ENCODE measurements around the gene TREM2.
"Not testable (repeated sequence)": the region's sequence is repeated elsewhere in the genome, so short reads cannot be mapped to it uniquely, and the experiment has no call there.

TREM2 gene

DNA sequence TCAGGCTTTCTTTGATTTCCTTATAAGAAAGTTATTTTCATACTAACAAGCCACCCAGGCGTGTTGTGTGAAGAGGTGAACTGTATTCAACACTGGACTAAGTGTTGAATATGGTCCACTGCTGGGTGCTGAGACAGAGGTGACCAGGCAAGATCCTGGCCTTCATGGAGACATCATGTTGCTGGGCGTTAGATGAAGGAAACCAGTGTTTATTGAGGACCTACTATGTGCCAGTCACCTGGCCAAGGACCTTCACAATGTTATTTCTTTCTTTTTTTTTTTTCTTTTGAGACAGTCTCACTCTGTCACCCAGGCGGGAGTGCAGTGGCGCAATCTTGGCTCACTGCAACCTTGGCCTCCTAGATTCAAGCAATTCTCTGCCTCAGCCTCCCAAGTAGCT is 6.9 kb downstream of the TREM2 start:
- no peak for DNase-seq (ENCODE audit: low read depth in 1 of 2, low spot score in 1 of 2)

DNA sequence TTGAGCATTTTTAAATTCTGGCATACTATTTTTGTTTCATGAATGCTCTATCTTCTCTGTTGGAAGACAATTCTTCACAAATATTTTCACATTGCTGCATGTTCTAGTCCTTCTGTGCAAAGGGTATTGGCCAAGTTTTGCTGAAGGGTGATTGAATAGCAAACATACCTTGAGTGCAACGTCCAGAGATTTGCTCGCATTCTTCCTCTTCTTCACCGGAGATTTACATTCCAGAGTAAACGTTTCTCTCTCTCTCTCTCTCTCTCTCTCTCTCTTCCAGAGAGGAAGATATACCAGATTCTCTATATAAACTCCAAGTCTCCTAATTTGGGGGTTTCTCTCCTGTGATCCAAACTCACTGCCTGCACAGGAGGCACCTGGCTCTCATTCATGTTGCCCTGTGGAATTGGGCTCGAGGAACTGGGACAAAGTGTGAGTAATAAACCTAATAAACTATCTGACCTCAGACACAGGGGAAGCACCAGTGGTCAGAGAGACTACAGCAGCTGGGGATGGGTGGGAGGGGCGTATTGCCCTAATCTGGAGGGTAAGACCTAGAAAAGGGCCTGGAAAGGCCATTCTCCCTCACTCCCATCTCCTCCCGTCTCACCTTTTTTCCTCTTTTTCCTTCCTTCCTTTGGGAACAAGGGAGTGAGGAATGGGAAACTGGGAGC is 7.6 kb downstream of the TREM2 start:
- no peak for DNase-seq (ENCODE audit: low read depth in 1 of 2, low spot score in 1 of 2)

DNA sequence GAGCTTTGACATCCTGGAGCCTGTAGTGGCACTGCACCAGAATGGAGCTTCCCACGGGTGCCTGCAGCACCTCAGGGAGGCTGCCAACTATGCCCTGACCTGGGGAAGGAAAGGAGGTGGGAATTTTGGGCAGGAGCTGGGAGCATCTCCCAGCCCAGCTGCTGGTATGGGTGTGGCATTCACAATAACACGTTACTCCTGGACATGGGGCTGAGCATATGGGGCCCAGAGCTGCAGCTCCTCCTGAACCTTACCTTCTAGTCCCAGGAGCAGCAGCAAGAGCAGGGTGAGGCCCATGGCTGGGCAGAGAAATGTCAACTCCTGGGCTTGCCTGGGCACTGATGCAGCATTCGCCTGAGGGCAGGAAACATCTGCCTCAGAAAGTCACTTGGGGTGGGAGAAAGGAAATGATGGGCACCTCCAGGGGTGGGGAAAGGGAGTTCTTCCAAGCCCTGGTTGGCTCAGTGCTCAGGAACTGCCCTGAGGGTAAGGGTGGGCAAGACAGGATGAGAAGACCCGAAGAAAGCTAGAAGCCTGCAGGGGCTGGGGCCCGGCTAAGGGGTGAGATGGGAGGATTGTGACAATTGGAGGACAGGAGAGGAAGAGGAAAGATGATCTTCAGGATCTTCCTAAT is 8.8 kb downstream of the TREM2 start, which contains the start of gene TREML1:
Gene TREML1, minus strand, starts transcription at position 356 of the 634 bp plus-strand sequence. Its CDS starts 59 bp downstream, at position 297.
- no peak for DNase-seq (ENCODE audit: low read depth in 1 of 2, low spot score in 1 of 2)

DNA sequence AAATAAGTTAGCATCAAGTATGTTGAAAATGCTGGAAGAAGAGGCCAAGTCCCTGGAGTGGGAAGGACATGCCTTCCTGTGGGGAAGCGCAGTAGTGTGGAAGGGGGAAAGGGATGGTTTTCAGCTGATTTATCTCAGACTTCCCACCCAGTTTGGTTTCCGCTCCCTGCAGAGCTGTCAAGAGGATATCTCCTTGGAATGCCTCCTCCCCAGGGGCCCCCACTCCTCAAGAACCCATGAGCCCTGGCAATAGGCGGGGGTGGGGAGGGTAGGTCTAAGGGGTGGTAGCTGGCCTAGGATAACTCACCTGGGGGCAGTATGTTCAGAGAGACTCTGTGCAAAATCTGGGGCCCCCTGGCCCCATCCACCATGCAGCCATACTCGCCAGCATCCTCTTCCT is 9.5 kb downstream of the TREM2 start:
- DNase-seq (ENCODE audit: low read depth in 1 of 2, low spot score in 1 of 2): no peak

DNA sequence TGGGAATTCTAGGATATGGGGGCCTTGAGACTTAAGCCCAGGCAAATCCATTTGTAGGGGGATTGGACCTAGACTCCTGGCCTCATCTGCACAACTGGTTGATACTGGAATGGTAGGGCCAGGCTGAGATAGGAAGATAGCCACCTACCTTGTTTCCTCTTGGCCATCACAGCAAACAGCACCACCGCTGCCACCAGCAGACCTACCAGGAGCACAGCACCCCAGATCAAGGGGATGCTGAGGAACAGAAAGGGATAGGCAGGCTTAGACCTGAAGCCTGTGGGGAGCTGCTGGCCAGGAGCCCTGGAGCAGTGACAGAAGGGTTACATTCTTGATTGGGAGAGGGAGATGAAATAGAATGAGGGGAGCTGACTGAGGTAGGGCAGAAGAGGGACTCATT is 12.2 kb downstream of the TREM2 start:
- no peak for DNase-seq (ENCODE audit: low read depth in 1 of 2, low spot score in 1 of 2)

DNA sequence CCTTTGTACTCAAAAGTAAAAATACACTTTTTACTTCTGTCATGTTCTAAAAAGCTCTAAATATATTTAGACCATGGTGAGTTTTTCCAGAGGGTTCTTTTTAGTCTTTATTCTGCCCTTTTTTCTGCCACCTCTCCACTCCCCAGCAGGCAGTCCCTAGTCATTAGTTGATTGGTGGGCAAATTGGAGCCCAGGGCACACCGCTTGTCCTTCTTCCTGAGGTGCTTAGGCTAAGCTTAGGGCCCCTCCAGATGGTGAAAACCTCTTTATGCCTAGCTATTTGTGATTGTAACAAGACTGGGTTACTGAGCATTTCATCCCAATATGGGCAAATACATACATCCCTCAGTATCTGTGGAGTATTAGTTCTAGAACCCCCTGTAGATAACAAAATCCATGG is 15.0 kb downstream of the TREM2 start:
- DNase-seq (ENCODE audit: low read depth in 1 of 2, low spot score in 1 of 2): no peak

DNA sequence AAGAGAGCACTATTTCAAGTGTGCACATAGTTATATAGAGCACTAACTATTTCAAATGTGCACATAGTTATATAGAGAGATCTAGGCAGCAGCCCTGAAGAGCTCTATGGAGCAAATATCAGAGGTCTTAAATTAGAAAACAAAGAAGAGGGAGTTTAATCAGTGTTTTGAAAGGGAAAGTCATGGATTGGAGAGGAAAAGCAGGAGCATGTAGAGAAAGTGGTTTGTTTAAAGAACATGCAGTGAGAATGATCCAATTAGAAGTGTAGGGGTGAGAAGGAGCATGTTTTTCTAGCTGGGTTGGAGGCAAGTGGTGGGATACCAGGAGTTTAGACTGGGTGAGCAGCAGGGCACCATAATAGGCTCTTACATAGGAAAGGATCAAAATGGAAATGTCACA is 26.0 kb downstream of the TREM2 start:
- no peak for DNase-seq (ENCODE audit: low read depth in 1 of 2, low spot score in 1 of 2)

DNA sequence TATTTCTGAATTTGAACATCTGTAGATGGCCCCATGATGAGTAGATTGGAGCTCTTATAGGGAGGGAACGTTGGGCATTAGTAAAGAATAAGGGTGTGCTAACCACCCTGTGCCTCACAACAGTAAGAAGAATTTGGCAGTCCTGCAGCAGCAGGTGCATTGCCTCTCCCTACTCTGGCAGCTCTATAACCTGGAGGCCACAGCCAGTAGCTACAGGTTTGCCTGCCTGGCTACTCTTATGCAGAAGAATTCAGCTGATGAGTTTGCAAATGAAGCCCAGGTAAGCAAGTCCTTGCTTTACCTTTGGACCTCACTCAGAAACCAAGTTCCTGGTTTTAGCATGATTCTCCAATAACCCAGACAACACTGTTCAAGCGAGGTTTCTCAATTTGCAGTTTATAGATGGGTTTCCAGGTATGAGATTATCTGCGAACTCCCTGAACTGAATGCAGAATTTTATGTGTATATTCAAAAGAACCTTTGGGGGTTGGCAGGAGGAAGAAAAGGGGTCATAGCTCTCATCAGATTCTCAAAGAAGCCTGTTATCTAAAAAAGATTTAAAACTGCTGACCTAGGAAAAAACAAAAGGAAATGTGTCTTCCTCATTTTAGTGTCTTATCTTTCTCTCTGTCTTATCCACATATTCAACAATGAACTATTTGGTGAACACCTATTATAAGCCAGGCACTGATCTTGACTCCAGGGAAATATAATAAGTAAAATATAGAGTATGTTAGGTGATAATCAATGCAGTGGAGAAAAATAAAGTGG is 27.7 kb downstream of the TREM2 start:
- DNase-seq (ENCODE audit: low read depth in 1 of 2, low spot score in 1 of 2): no peak

DNA sequence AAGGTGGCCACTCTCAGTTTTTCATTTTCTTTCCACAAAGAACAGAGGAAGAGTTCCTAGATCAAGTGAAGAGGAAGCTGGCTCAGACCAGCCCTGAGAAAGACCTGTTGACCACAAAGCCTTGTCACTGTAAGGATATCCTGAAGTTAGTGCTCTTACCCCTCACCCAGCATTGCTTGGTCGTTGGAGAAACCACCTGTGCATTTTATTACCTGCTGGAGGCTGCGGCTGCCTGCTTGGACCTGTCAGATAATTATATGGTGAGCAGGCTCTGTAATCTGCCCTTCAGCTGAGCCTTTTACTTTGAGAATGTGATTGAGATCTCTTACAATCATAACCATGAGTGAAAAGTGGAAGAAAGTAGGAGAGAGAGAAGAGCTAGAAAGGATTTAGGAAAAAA is 30.7 kb downstream of the TREM2 start:
- DNase-seq (ENCODE audit: low read depth in 1 of 2, low spot score in 1 of 2): no peak

DNA sequence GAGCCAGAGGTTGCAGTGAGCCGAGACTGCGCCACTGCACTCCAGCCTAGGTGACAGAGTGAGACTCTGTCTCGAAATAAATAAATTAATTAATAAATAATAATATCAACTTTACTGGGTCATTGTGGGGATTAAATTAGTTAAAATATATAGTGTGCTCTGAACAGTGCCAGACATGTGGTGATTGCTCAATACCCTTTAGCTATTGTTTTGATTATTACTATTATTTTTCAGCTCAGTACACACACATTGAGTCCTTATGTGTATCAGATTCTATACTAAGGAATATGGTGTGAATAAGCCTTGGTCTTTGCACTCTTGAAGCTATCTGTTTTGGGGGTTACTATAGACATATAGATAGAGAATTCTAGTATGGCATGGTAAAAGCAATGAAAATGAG is 37.6 kb downstream of the TREM2 start:
- no peak for DNase-seq (ENCODE audit: low read depth in 1 of 2, low spot score in 1 of 2)

DNA sequence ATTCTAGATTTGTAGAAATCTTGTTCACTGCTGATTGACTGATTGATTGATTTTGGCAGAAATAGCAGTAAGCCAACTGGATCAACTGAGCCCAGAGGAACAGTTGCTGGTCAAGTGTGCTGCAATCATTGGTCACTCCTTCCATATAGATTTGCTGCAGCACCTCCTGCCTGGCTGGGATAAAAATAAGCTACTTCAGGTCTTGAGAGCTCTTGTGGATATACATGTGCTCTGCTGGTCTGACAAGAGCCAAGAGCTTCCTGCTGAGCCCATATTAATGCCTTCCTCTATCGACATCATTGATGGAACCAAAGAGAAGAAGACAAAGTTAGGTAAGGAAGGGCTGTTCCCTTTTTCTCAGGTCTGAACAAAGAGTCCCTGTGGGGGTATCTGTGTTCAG is 40.0 kb downstream of the TREM2 start:
- no peak for DNase-seq (ENCODE audit: low read depth in 1 of 2, low spot score in 1 of 2)

DNA sequence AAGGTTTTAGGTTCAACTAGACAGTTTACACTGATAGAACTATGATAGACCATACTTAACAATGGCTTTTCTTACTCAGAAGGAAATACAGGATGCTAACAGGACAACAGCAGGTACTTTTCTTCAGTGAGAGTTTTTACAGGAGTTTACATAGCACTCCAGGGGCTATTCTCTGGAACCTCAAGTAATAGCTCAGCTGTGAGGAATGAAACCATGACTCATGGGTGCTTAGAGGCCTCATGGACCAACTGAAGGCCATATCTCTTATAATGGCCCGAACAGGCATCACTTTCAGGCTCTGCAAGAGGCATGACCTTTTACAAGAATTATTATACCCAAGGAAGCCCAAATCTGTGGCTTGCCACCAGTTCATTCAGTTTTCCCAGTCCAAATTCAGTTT is 40.5 kb downstream of the TREM2 start:
- DNase-seq (ENCODE audit: low read depth in 1 of 2, low spot score in 1 of 2): no peak

DNA sequence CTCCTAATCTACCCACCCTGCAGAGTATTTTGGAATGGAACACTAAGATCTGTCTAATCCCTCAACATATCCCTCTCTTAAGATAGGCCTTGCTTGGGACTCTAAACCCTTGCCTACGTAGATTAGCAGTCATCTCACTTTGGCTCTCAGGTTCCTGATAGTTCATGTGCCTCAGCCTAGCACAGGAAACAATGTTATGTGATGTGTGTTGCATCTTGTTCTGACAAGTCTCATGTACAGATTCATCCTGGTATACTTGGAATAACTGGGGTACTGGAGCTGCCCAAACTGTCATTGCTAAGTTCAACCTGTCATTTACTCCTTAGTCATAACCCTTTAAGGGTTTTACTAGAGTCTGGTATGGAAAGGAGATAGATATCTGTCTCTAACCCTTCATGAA is 42.9 kb downstream of the TREM2 start:
- no peak for DNase-seq (ENCODE audit: low read depth in 1 of 2, low spot score in 1 of 2)

DNA sequence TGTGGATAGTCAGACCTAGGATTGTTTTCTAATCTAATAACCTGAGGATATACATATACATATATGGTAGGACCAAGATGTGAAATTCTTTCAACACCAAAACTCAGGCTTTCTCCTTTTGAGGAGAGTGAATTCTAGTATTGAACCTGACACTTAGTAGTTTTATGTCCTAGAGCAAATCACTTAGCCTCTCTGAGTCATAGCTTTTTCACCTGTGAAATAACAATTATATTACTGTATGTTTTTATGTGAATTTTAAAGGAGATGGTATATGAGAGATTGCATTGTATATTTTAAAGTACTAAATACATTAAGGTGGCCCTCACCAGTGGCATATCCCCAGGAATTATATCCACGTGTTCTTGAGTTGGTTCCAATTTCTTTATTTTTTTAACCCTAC is 43.4 kb downstream of the TREM2 start:
- no peak for DNase-seq (ENCODE audit: low read depth in 1 of 2, low spot score in 1 of 2)

DNA sequence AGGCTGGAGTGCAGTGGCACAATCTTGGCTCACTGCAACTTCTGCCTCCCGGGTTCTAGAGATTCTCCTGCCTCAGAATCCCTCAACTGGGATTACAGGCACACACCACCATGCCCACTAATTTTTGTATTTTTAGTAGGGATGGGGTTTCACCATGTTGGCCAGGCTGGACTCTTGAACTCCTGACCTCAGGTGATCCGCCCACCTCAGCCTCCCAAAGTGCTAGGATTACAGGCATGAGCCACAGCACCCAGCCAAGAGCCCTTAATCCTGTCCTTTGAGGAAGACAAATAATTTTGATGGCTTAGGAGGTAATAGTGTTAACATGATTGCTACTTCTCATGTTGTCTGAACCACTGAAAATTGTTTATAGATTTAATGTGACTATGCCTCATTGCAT is 47.9 kb downstream of the TREM2 start:
- DNase-seq (ENCODE audit: low read depth in 1 of 2, low spot score in 1 of 2): not testable (repeated sequence)

DNA sequence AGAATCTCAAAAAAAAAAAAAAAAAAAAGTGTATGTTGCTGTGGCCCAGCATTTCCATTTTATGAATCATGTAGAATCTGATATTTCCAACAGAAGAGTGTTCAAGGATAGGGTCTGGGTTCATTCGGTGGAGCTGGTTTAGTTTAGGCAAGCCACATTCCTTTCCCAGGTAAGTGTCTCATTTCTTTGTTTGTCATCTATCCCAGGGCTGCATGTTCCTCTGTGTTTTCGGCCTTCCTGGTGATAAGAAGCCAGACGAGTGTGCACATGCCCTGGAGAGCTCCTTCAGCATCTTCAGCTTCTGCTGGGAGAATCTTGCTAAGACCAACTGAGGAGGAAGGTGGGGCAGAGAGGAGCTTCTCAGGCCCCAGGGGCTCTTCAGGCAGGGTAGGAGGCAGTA is 51.9 kb downstream of the TREM2 start:
- DNase-seq (ENCODE audit: low read depth in 1 of 2, low spot score in 1 of 2): no peak
